Inflammatory macrophage treated with lipopolysaccharide for 4 hours (primary cell): ENCODE results near the gene NCAPD2.

Source experiments
- DNase-seq: peaks from one replicate; pipeline ENCODE4 v3.0.0-alpha.2; 2020

The NCAPD2 gene

DNA sequence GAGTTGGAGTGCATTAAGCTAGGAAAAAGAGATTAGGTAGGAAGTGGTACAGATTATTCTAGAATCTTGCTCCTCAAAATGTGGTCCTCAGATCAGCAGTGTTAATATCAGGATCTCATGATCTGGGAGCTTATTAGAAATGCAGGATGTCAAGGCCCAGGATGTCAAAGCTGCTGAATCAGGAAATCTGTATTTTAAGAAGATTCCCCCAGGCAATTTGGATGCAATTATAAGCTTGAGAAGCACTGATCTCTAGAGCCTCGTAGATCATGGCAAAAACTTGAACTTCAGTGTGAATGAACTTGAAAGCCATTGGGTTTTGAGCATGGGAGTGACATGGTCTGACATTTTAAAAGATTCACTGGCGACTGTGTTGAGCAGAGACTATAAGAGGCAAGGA lies 6.6 kb downstream of the NCAPD2 start:
- no peak for DNase-seq

DNA sequence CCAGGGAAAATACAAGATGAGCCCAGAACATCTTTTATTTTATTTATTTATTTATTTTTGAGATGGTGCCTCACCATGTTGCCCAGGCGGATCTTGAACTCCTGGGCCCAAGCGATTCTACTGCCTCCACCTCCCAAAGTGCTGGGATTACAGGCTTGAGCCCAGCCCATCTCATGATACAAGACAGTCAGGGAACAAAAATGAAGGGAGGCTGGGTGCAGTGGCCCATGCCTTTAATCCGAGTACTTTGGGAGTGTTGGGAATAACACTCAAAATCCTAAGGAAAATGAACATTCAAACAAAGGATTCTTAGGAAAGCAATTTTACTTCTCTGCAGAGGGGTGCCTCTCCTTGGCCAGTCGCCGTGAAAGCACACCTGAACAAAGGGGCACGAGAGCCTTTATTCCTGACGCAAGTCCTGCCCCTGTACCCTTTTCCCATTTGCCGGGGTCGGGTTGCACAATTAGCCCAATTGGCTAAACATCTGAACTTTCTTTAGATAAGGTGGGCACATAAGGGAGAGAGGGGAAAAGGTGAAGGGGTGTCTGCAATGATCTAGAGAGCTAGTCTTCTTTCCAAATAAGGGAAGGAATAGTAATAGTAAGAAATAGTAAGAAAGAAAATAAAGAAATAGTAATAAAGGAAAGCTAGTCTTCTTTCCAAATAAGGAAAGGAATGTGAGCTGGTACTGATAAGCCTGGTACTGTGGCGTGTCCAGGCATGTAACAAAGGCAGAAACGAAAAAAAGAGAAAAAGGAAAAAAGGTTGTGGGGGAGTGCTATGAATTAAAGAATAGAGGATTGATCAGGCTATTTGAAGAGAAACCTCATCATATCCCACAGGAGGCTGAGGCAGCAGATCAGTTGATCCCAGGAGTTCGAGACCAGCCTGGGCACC lies 13.4 kb downstream of the NCAPD2 start:
- DNase-seq: no peak

DNA sequence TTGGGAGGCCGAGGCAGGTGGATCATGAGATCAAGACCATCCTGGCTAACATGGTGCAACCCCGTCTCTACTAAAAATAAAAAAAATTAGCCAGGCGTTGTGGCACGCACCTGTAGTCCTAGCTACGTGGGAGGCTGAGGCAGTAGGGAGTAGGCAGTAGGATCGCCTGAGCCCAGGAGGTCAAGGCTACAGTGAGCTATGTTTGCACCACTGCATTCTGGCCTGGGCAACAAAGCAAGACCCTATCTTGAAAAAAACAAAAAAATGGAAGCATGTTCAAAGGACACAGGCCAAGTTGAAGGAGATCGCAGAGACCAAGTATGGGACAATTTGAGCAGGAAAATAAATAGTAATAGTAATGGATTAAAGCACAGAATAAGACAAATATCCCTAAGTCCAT lies 14.2 kb downstream of the NCAPD2 start:
- no peak for DNase-seq

DNA sequence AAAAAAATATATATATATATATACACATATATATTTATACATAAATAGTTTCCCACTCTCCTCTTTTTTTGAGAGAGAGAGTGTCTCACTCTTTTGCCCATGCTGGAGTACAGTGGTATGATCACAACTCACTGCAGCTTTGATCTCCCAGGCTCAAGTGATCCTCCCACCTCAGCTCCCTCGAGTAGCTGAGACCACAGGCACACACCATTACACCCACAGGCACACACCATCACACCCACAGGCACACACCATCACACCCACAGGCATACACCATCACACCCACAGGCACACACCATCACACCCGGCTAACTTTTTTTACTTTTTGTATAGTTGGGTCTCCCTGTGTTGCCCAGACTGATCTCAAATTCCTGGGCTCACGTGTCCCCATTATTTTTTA lies 26.3 kb downstream of the NCAPD2 start:
- no peak for DNase-seq

DNA sequence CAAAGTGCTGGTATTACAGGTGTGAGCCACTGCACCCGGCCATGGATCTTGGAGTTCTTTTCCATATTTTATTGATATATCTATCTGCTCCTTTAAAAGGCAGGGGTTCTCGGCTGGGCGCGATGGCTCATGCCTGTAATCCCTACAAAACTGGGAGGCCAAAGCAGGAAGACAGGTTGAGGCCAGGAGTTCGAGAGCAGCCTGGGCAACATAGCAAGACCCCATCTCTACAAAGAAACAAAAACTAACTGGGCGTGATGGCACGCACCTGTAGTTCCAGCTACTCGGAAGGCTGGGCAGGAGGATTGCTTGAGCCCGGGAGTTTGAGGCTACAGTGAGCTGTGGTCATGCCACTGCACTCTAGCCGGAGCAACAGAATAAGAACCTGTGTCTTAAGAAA lies 28.3 kb downstream of the NCAPD2 start:
- no peak for DNase-seq

DNA sequence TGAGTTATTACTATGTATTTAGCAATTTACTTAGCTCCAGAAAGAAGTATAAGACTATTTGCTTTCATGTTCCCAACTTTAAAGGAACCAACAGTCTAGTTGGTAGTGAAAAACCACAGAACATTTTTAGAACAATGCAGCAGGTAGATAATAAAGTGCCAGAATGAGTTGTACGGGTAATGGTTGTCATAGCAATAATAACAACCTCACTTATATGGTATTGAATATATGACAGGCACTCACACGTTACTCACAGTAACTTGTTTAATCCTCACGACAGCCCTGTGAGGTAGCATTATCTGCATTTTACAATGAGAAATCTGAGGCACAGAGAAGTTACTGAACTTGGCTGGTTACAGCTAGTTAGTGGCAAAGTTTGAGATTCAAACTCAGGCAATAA lies 29.8 kb downstream of the NCAPD2 start:
- DNase-seq: no peak

DNA sequence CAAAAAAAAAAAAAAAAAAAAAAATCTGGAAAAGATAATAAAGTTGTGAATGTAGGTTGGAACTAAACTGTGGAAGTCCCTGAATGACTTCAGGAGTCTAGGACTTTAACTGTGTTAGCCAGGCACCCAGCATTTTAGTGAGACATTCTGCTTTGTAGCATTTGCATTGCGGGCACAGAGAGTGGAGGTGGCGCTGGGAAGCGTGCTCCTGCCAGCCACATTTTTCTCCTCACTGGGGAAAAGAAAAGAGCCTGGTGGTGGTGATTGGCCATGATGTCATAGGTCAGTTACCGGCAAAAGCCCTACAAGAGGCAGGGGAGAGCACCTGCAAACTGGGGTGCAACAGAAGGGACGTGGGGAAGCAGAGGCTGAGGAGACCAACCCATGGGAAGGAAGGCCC lies 30.7 kb downstream of the NCAPD2 start:
- no peak for DNase-seq

DNA sequence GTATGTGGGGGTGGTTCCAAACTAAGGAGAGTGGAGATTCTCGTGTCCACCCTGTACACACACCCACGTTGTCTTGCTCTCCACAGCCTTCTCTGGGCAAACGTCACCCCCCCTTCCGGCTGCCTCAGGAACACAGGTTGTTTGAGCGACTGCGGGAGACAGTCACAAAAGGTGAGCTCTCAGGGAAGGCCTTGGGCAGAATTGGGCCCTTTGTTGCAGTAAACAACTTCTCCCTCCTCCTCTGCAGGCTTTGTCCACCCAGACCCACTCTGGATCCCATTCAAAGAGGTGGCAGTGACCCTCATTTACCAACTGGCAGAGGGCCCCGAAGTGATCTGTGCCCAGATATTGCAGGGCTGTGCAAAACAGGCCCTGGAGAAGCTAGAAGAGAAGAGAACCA lies 32.3 kb downstream of the NCAPD2 start:
- no peak for DNase-seq

DNA sequence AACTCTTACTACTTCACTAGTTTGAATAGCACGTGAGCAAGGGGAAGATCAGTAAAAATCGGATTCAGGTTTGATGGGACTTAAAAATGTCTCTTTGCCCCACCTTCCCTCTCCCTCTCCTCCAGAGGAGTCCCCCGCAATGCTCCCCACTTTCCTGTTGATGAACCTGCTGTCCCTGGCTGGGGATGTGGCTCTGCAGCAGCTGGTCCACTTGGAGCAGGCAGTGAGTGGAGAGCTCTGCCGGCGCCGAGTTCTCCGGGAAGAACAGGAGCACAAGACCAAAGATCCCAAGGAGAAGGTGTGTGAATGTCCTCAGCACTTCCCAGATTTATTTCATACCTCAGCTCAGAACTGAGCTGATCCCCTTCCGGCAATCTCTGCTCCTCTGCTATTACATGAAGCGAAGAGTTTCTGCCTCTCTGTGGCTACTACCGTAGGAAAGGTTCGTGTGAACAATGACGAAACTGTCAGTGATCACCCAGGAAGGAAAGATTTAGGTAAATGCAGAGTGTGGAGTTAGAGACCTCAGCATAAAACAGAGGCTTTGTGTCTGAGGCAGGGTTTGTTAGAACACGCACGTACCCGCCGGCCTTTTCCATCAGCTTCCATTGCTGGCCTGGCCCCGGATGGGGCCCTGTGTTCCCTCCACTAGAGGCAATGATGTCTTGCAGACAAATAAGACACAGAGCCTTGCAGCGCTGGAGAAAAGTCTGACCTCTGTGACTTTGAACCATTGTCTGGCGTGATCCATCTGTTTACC lies 33.0 kb downstream of the NCAPD2 start:
- no peak for DNase-seq

DNA sequence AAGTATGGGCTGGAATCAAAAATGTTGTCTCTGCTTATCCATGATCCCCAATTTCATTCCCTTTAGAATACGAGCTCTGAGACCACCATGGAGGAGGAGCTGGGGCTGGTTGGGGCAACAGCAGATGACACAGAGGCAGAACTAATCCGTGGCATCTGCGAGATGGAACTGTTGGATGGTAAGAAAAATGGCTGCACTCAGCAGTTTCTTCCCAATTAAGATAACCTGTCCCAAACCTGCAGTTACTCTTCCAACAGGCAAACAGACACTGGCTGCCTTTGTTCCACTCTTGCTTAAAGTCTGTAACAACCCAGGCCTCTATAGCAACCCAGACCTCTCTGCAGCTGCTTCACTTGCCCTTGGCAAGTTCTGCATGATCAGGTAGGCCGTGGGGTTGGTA lies 33.8 kb downstream of the NCAPD2 start:
- no peak for DNase-seq

DNA sequence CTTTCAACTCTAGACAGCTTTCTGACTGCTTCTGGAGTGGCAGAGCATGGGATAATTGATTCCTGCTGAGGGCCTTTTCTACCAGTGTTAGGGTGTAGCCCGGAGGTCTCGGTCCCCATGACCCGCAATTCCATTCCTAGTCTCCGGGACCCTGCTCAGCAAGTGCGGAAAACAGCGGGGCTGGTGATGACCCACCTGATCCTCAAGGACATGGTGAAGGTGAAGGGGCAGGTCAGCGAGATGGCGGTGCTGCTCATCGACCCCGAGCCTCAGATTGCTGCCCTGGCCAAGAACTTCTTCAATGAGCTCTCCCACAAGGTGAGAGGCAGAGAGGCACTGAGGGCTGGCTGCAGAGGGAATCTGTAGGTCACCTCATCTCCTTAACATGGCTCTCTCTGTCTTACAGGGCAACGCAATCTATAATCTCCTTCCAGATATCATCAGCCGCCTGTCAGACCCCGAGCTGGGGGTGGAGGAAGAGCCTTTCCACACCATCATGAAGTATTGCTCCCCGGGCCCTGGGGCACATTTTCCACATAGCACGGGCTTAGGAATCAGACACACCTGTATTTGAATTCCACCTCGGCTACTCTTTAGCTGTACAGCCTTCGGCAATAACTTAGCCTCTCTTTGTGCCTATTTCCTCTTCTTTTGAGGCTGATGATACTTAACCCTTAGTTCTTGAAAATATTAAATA lies 34.8 kb downstream of the NCAPD2 start:
- DNase-seq: no peak

DNA sequence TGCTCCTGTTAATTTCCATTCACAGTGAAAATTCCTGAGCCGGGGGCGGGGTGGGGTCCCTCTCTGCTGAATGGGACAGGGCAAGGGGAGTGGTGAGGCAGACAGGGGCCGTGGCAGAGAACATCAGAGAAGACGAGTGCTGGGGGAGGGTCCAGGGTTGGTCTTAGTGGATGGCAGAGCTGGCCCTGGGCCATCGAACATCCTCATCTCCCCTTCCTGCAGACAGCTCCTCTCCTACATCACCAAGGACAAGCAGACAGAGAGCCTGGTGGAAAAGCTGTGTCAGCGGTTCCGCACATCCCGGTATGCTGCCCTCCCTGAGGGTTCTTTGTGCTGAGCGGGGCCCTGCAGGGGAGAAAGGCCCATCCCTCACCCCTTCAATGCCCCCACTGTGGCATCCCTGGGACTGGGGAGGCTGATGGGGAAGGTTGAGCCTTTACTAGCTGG lies 35.4 kb downstream of the NCAPD2 start:
- no peak for DNase-seq

DNA sequence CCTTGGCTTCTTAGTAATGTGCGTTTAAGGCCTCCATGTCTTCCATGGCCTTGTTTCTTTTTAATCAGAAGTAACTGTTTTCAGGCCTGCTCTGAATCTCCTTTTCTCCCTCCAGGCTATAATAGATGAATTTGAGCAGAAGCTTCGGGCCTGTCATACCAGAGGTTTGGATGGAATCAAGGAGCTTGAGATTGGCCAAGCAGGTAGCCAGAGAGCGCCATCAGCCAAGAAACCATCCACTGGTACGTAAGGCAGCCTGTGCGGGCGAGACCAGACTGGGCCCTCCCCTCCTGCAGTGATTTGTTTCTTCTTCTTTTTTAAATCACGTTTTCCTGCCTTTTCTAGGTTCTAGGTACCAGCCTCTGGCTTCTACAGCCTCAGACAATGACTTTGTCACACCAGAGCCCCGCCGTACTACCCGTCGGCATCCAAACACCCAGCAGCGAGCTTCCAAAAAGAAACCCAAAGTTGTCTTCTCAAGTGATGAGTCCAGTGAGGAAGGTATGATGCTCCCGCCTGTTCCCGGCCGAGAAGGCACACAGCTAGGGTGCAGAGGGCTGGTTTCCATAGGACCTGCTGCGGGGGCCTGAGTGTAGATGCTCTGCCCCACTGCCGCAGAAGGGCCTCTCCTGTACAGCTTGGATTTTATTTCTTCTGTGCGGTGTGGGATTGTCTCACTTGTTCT lies 36.8 kb downstream of the NCAPD2 start:
- DNase-seq: no peak

DNA sequence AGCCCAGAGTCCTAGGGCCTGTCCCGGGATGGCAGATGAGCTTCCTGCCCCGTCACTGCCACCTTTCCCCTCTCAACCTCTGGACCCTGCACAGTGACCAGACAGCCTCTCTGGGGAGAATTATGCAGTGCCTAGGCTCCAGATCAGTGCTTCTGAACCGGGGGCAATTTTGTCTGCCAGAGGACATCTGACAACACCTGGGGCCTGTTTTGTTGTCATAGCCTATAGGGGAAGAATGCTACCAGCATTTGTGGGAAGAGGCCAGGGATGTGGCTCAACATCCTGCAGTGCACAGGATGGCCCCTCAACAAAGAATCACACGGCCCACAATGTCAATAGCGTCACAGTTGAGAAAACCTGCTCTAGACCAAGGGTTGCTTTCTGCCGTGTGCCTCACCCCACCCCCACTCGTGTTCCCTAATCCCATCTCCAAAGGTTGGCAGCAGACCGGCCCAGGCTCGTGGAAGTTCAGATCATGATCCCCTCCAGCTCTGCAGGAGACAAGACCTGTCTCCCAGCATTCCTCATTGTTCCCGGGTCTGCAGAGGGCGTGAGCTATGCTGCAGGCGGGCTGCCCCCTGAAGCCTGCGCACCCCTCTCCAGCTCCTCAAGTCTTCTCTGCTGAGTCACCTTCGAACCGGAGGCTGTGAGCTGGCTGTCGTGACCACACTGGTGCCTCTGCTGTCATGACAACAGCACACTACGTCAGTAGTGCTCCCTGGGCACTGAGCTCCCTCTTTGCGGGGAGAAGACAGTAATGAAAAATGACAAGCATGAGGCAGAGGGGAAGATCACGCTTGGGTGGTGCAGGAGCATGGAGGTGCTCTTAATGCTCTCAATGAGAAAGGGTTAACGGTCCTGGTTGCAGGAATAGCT lies 38.4 kb downstream of the NCAPD2 start:
- peak; percentile 86 for DNase-seq

DNA sequence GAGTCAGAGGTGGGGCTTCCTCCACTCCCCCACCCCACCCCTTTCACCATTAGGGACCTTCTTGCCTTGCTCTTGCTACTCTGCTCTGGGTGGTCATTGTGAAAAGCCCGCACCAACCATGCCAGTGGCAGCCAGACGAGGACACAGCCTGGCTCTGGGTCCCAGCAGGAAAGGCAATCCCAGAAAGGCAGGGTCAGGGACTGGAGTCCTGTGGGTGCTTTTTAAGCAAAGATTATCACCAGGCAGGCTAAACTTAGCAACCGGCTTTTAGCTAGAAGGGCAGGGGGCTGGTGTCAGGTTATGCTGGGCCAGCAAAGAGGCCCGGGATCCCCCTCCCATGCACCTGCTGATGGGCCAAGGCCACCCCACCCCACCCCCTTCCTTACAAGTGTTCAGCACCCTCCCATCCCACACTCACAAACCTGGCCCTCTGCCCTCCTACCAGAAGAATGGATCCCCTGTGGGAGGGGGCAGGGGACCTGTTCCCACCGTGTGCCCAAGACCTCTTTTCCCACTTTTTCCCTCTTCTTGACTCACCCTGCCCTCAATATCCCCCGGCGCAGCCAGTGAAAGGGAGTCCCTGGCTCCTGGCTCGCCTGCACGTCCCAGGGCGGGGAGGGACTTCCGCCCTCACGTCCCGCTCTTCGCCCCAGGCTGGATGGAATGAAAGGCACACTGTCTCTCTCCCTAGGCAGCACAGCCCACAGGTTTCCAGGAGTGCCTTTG lies 39.2 kb downstream of the NCAPD2 start:
- DNase-seq: peak; percentile 51

DNA sequence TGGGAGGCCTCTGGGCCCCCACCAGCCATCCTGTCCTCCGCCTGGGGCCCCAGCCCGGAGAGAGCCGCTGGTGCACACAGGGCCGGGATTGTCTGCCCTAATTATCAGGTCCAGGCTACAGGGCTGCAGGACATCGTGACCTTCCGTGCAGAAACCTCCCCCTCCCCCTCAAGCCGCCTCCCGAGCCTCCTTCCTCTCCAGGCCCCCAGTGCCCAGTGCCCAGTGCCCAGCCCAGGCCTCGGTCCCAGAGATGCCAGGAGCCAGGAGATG lies 39.7 kb downstream of the NCAPD2 start:
- peak; percentile 9 for DNase-seq

DNA sequence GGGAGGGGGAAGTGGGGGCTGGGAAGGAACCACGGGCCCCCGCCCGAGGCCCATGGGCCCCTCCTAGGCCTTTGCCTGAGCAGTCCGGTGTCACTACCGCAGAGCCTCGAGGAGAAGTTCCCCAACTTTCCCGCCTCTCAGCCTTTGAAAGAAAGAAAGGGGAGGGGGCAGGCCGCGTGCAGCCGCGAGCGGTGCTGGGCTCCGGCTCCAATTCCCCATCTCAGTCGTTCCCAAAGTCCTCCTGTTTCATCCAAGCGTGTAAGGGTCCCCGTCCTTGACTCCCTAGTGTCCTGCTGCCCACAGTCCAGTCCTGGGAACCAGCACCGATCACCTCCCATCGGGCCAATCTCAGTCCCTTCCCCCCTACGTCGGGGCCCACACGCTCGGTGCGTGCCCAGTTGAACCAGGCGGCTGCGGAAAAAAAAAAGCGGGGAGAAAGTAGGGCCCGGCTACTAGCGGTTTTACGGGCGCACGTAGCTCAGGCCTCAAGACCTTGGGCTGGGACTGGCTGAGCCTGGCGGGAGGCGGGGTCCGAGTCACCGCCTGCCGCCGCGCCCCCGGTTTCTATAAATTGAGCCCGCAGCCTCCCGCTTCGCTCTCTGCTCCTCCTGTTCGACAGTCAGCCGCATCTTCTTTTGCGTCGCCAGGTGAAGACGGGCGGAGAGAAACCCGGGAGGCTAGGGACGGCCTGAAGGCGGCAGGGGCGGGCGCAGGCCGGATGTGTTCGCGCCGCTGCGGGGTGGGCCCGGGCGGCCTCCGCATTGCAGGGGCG lies 40.2 kb downstream of the NCAPD2 start, which contains the start of gene GAPDH:
GAPDH (plus strand) TSS at position 595 of the 772 bp plus-strand sequence. CDS start 316 bp downstream, outside the sequence.
- peak; percentile 96 for DNase-seq

DNA sequence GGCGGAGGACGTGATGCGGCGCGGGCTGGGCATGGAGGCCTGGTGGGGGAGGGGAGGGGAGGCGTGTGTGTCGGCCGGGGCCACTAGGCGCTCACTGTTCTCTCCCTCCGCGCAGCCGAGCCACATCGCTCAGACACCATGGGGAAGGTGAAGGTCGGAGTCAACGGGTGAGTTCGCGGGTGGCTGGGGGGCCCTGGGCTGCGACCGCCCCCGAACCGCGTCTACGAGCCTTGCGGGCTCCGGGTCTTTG lies 40.7 kb downstream of the NCAPD2 start:
- DNase-seq: no peak

DNA sequence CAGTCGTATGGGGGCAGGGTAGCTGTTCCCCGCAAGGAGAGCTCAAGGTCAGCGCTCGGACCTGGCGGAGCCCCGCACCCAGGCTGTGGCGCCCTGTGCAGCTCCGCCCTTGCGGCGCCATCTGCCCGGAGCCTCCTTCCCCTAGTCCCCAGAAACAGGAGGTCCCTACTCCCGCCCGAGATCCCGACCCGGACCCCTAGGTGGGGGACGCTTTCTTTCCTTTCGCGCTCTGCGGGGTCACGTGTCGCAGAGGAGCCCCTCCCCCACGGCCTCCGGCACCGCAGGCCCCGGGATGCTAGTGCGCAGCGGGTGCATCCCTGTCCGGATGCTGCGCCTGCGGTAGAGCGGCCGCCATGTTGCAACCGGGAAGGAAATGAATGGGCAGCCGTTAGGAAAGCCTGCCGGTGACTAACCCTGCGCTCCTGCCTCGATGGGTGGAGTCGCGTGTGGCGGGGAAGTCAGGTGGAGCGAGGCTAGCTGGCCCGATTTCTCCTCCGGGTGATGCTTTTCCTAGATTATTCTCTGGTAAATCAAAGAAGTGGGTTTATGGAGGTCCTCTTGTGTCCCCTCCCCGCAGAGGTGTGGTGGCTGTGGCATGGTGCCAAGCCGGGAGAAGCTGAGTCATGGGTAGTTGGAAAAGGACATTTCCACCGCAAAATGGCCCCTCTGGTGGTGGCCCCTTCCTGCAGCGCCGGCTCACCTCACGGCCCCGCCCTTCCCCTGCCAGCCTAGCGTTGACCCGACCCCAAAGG lies 41.2 kb downstream of the NCAPD2 start:
- DNase-seq: peak; percentile 93

DNA sequence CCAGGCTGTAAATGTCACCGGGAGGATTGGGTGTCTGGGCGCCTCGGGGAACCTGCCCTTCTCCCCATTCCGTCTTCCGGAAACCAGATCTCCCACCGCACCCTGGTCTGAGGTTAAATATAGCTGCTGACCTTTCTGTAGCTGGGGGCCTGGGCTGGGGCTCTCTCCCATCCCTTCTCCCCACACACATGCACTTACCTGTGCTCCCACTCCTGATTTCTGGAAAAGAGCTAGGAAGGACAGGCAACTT lies 41.7 kb downstream of the NCAPD2 start:
- no peak for DNase-seq
